ENCODE results near the gene NOD1. TPM values are rescaled to one million over a fixed set of nuclear protein-coding genes. Genes with fewer than 3 reads are reported as not detected.

NOD1 gene
- total and polyA plus RNA-seq, 2 of the 8 experiments (the other 6 are each of a cell fraction or from before 2014, with no cell fraction given), result 3.8 to 6.5 TPM

- CTCF ChIA-PET (ENCODE audit: partially characterized antibody), result interaction anchor here (1.1 to 1.3 kb wide), 2 partner anchors 9 to 59 kb away, joined by 3 to 8 read pairs; no protein-coding TSS in a partner anchor
- Histone ChIP-seq H3K56ac (replicated peaks; ENCODE audit: insufficient read length, low read depth, low read length) (peak overlapping the region; percentile 74), H3K23ac (ENCODE audit: insufficient read length) (no peak overlapping the region), H2BK20ac (ENCODE audit: low read length) (no peak overlapping the region), H3K4me2 (ENCODE audit: insufficient read depth in 1 of 2, low read depth in 2 of 2, low read length in 2 of 2) (peak overlapping the region; percentile 85 to 89), H2BK12ac (ENCODE audit: low read depth, low read length) (no peak overlapping the region), H3K79me1 (ENCODE audit: low read depth, low read length) (peaks cover 13% of the 10 kb centered on the region), H4K5ac (ENCODE audit: insufficient read length, low read depth, low read length) (peak overlapping the region; percentile 93), H3K9me3 (ENCODE audit: insufficient read depth in 2 of 2, low read depth in 1 of 2, low read length in 1 of 2) (no peaks in the 10 kb centered on the region), H3K27me3 (replicated peaks in 1 of 4; ENCODE audit: control insufficient read depth in 3 of 4, extremely low read depth in 1 of 4, insufficient read depth in 3 of 4, low read length in 3 of 4) (no peaks in the 10 kb centered on the region), H2BK120ac (replicated peaks; ENCODE audit: low read depth, low read length) (peak overlapping the region; percentile 47), H2AFZ (ENCODE audit: low read length) (peak overlapping the region; percentile 83), H3K27ac (ENCODE audit: low read depth, low read length) (peak overlapping the region; percentile 54; the same call in 1 of the 2 replicates), H2AK5ac (ENCODE audit: low read depth, low read length) (no peak overlapping the region), H3K79me2 (ENCODE audit: control insufficient read depth in 1 of 2, insufficient read depth in 2 of 2, low read length in 2 of 2) (peaks cover 9 to 43% of the 10 kb centered on the region in 2 experiments), H3K14ac (ENCODE audit: insufficient read length) (no peak overlapping the region), H2BK15ac (ENCODE audit: low read length) (no peak overlapping the region), H4K20me1 (replicated peaks in 1 of 2; ENCODE audit: control insufficient read depth in 1 of 2, insufficient read depth in 2 of 2, low read length in 2 of 2) (peaks cover 0 to 8% of the 10 kb centered on the region in 2 experiments), H3K4ac (replicated peaks; ENCODE audit: insufficient read length, low read depth, low read length) (peak overlapping the region; percentile 76), H3K4me1 (replicated peaks in 1 of 4; ENCODE audit: control insufficient read depth in 3 of 4, insufficient read depth in 4 of 4, low read length in 3 of 4) (peaks cover 0 to 6% (median 3%) of the 10 kb centered on the region in 4 experiments; a peak in 4 of 7 replicates), H3K23me2 (ENCODE audit: low read depth, low read length) (peaks cover 4% of the 10 kb centered on the region; the same call in 1 of the 2 replicates), H3K36me3 (ENCODE audit: control insufficient read depth in 2 of 4, insufficient read depth in 4 of 4, low read length in 3 of 4) (peaks cover 0 to 4% (median 0%) of the 10 kb centered on the region in 4 experiments; a peak in 2 of 8 replicates), H2BK5ac (ENCODE audit: low read depth, low read length) (no peak overlapping the region; the same call in 1 of the 2 replicates), H4K8ac (ENCODE audit: extremely low read depth, insufficient read depth, low read length) (peak overlapping the region; percentile 96), H4K91ac (replicated peaks; ENCODE audit: insufficient read length, low read length) (peak overlapping the region; percentile 89), H3K4me3 (ENCODE audit: extremely low read depth in 1 of 4, insufficient read depth in 2 of 4, low read depth in 3 of 4, low read length in 4 of 4) (peak overlapping the region; percentile 53 to 95 (median 70)), H3K9ac (replicated peaks in 1 of 4; ENCODE audit: extremely low read depth in 1 of 4, low read depth in 3 of 4, low read length in 3 of 4) (peak overlapping the region in 3 of 4 experiments; percentile 62 to 70 (median 67); a peak in 5 of 7 replicates), H3K18ac (ENCODE audit: extremely low read depth, low read length) (peak overlapping the region; percentile 65)
- WGBS, 2 experiments (ENCODE audit: extremely low coverage in 1 of 2, insufficient coverage in 1 of 2, insufficient read length in 1 of 2, insufficient replicate concordance in 2 of 2, low coverage in 1 of 2, low lambda C conversion rate in 2 of 2, missing lambda C conversion rate in 1 of 2), result 39% methylated on average over 19 of the region's 19 CpGs; no CpG with 5 or more reads in 1 of the 2 experiments
- DNase-seq (ENCODE audit: low read depth in 1 of 2, low spot score in 2 of 2) (no peak), FAIRE-seq (no peak)
- POLR2A ChIA-PET (ENCODE audit: partially characterized antibody), result no interaction called here
- no peak for TF ChIP-seq E2F6 (IDR thresholded peaks at IDR 0.05)
- TF ChIP-seq KDM1A (IDR thresholded peaks at IDR 0.05; ENCODE audit: borderline replicate concordance, low read length), result 0 out of 2 replicates have a peak, but pooled peaks have one; percentile 23
- TF ChIP-seq BCL11A (IDR thresholded peaks at IDR 0.05; ENCODE audit: low read depth in 2 of 2, low read length in 2 of 2), result no peak
- no peak for TF ChIP-seq SIN3A (conservative IDR thresholded peaks at IDR 0.05 in 1 of 2, IDR thresholded peaks at IDR 0.05 in 1 of 2; ENCODE audit: low read depth in 1 of 2, low read length in 2 of 2)
Observed at GRCh38 chr7:30505174-30505697, 26.7 kb upstream of the NOD1 start.

Measured in H1 (cell line).